OCI-LY1 (cell line): ENCODE measurements around the gene KATNIP.

Experiments used
- EZH2 ChIP-seq: fragments of 200-600 bp; sonication (generic), shearing (Covaris generic); IDR thresholded peaks from 2 replicates; pipeline ENCODE4 v1.8.0; 2017; ENCODE audit warnings: borderline replicate concordance, mixed run types, mild to moderate bottlenecking, antibody characterized with exemption, low read length, moderate library complexity, mixed read lengths
- TF ChIP-seq, protein P1 (sequence below): fragments of 200-600 bp; sonication (generic), shearing (Covaris generic); IDR thresholded peaks from 2 replicates; pipeline ENCODE4 v1.5.1; 2017; ENCODE audit warnings: mild to moderate bottlenecking, antibody characterized with exemption, low read length, moderate library complexity, mixed read lengths

- TF ChIP-seq, protein P1, sequence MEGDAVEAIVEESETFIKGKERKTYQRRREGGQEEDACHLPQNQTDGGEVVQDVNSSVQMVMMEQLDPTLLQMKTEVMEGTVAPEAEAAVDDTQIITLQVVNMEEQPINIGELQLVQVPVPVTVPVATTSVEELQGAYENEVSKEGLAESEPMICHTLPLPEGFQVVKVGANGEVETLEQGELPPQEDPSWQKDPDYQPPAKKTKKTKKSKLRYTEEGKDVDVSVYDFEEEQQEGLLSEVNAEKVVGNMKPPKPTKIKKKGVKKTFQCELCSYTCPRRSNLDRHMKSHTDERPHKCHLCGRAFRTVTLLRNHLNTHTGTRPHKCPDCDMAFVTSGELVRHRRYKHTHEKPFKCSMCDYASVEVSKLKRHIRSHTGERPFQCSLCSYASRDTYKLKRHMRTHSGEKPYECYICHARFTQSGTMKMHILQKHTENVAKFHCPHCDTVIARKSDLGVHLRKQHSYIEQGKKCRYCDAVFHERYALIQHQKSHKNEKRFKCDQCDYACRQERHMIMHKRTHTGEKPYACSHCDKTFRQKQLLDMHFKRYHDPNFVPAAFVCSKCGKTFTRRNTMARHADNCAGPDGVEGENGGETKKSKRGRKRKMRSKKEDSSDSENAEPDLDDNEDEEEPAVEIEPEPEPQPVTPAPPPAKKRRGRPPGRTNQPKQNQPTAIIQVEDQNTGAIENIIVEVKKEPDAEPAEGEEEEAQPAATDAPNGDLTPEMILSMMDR = no peak
- TF ChIP-seq EZH2 = no peak
Observed at GRCh38 chr16:27597361-27597760, 47.4 kb downstream of the KATNIP start.
